ENCODE results near the gene MUC5B.

MUC5B gene

DNA sequence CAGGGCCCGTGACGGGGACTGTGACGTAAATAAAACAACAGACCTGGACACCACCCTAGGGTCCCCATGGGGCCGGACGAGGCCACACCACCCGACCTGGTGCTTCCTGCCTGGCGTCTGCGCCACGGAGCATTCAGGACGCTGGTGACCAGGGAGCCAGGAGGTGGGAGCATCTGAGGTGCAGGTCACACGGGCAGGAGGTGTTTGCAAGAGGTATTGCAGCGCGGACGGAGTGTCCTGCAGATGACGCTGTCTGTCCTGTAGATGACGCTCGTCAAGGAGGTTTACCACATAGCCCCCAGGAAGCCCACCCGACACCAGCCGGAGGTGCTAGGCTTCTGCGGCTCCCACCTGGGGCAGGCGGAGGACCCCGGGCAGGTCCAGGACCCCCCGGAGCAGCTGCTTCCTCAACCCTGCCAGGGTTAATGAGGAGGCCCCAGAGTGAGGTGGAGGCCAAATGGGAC is 986 bp upstream of the MUC5B start:
- DNase-seq, result no peak

DNA sequence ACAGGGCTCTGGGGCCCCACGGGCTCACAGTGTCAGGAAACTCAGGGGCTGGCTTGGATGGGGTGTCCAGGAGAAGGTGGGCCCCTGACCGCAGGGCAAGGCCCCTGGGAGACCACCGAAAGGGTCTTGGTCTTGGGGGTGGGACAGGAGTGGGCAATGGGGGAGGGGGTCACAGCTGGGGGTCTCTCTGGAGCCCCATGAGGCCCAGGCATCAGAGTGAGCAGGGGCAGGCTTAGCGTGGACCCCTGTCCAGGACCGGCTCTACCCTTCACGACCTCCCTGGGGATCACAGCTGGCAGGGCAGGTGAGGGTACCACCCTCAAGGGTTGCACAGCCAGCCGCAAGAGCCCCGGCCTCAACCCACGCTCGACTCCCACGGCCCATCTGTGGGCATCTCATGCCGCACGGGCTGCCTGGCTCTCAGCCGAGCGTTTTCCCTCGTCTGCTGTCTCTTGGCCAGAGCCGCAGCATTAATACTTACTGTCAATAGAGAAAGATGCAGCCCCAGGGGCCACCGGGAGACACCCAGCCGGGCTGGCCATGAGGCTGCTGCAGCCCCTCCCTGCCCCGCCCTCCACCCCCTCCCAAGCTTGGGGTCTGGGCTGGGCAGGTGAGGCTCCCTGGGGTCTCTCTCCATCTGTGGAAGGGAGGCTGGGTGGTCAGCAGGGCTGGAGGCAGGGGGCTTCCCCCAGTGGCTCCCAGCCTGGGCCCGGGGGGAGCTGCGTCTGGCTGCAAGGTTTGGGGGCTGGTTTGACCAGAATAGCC is 662 bp downstream of the MUC5B start:
- no peak for DNase-seq

- no peak for DNase-seq
Observed at GRCh38 chr11:1224111-1224490, 1.2 kb downstream of the MUC5B start.

DNA sequence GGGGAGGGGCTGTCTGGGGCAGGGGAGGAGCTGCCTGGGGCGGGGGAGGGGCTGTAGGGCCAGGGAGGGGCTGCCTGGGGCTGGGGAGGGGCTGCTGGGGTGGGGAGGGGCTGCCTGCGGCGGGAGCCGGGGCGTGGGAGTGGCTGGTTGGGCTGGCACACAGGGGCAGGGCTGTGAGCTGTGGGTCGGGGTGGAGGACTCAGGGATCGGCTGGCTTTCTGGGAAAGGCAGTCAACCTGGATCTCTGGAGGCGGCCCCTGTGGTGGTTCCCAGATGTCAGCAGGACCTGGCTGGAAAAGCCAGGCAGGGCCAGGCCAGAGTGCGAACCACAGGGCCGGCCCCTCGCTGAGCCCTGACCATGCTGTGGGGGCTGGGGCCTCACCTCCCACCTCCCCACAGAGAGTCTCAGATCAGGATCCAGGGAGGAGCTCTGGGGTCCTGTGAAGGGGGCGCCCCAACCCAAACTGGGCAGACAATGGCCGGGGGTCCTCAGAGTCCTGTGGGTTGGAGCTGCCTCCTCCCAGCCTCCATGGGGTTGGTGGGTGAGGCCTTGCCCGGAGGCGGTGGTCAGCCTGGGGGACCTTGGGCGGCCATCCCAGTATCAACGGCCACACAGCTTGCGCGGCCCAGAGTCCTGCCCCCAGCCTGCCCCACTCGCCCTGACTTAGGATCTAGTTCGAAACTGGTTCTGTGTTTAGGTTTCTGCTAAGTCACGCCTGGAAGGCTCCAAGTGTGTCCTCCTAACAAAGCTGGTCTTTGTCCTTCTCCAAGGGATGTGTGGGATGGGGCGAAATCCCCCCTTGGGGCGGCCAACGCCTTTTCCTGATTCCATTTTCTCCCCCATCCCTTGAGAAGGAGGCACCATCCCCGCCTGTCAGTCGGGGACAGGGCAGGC is 1.9 kb downstream of the MUC5B start:
- no peak for DNase-seq

DNA sequence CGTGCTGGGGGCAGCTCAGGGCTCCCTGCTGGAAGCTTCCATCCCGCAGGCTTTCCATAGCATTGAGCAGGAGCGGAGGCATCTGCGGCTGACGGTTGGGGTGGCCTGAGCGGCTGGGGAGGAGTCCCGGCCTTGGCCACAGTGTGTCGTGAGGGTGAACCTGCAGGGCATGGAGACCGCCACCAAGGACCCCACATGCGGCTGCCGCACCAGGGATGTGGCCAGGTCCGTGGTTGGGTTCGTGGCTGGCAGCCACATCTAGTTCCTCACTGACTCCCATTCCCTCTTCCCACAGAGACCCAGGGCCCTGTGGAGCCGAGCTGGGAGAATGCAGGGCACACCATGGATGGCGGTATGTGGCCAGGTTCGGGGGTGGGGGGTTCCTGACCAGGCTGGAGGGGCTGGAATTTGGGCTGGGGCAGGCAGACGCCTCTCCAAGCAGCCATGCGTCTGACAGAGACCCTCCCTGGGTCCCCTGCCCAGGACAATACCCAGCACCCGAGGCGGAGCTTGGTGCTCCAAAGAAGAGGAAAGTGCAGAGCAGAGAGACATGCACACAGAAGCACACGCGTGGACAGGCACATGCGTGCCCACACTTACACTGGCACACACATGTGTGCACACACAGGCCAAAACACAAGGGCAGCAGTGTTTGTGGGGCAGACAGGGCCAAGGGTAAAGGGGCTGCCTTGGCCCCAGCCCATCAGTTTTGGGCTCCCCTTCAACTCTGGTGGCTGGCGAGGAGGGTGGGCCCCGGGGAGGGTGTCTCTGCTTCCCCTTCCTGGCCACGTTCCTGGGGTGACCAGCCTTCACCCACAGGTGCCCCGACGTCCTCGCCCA is 2.7 kb downstream of the MUC5B start:
- no peak for DNase-seq

DNA sequence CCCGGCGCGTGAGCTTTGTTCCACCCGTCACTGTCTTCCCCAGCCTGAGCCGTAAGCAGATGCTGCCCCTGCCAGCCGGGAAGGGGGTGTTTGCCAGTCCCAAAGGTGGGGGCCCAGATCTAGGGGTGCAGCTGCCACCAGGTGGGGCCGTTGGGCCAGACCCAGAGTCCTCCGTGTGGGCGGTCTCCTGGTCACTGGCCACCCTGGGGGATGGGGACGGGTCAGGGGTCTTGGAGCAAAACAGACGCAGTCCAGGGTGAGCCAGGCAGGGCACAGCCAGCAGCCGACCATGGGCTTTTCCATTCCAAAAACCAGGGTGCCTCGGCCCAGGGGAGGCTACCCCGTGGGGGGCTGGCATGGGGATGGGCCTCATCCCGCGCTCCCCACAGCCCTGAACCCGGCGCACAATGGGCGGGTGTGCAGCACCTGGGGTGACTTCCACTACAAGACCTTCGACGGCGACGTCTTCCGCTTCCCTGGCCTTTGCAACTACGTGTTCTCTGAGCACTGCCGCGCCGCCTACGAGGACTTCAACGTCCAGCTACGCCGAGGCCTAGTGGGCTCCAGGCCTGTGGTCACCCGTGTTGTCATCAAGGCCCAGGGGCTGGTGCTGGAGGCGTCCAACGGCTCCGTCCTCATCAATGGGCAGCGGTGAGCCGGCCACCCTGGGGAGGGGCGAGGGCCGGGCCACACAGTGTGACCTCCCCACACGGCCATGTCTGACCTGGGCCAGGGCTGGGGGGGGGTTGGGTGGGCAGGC is 3.5 kb downstream of the MUC5B start:
- no peak for DNase-seq

DNA sequence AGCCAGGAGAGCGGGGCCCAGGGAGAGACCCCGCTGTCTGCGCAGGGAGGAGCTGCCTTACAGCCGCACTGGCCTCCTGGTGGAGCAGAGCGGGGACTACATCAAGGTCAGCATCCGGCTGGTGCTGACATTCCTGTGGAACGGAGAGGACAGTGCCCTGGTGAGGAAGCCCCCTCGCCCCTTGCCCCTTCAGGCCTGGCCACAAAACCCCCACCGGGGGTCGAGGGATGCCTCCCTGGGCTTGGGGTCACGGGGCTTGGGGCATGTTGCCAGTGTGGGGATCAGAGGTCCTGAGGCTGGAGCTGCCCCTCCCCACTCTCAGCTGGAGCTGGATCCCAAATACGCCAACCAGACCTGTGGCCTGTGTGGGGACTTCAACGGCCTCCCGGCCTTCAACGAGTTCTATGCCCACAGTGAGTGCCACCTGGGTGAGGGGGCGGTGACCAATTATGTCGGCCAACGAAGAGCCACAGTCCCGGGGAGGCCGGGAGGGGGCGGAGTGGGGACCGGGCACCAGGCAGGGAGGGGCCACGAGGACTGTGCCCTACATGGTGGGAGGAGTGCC is 4.2 kb downstream of the MUC5B start:
- no peak for DNase-seq

DNA sequence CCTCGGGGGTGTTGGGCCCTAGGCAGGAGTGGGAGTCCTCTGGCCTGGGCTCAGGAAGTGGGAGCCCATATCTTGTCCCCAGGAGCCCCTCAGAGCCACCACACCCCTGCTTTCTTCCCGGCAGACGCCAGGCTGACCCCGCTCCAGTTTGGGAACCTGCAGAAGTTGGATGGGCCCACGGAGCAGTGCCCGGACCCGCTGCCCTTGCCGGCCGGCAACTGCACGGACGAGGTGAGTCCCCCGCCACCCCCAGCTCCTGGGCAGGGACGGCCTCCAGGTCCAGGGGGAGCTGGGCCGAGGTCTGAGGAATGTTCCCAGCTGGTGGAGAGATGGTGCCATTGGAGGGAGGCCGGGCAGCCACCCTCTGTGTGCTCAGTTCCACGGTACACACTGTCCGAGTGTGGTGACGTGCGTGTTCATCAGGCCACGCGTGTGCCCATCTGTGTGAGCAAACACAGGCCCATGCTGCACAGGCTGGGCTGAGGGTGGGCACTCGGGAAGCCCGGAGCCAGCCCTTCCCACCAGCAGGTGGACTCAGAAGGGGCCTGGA is 4.8 kb downstream of the MUC5B start:
- no peak for DNase-seq

- DNase-seq, result no peak
Observed at GRCh38 chr11:1228101-1228821, 5.4 kb downstream of the MUC5B start.

DNA sequence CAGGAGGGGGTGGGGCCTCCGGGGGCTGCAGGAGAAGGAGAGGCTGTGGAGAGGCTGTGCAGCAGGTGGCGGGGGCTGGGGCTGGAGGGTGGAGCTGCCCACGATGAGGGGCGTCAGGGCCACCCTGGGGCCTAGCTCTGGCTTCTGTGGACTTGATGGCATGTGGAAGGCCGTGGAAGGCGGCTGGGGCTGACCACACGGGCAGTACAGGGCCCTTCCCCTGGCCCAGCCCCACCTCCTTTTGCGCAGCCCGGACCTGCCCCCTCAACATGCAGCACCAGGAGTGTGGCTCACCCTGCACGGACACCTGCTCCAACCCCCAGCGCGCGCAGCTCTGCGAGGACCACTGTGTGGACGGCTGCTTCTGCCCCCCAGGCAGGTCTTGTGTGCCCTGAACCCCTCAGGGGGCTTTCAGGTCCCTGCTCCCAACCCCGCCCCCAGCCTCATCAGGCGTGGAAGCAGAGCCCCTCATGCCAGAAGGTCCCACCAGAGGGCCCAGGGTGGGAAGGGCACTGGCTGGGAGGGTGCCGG is 6.1 kb downstream of the MUC5B start:
- DNase-seq, result no peak

GRCh38 chr11:1229471-1230120 is 6.7 kb downstream of the MUC5B start:
- DNase-seq, result no peak

GRCh38 chr11:1230121-1230455 is 7.2 kb downstream of the MUC5B start:
- no peak for DNase-seq

DNA sequence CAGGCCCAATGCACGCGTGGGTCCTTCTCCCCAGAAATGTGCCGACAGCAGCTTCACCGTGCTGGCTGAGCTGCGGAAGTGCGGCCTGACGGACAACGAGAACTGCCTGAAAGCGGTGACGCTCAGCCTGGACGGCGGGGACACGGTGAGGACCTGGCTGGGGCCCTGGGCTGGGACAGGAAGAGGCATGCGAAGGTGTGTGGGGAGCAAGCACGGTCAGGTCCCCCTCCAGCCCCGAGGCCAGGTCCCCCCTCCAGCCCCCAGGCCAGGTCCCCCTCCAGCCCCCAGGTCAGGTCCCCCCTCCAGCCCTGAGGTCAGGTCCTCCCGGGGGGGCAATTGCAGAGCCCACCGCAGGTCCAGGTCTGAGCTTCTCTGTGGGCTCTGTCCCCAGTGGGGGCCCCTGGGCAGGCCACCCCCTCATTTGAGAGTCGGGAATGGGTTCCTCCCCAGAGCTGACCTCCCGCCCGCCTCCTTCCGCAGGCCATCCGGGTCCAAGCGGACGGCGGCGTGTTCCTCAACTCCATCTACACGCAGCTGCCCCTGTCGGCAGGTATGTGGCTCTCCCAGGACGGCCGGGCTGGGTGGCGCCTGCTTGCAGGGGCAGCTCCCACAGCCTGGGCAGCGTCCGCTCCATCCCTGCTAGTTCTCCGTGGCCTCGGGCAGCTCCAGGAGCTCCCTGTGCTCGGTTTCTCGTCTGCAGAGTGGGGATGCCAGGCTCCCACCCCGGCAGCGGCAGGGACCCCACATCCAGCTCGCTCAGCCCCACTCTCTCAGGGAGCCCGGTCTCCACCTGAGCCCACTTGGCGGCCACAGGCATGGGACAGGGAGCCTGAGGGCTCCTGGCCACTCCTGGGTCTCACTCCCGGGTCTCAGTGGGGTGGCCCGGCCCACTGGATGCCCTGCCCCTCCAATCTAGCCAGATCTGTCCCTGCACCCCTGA is 7.9 kb downstream of the MUC5B start:
- DNase-seq, result no peak

- DNase-seq, result no peak
Observed at GRCh38 chr11:1231396-1232020, 8.6 kb downstream of the MUC5B start.

DNA sequence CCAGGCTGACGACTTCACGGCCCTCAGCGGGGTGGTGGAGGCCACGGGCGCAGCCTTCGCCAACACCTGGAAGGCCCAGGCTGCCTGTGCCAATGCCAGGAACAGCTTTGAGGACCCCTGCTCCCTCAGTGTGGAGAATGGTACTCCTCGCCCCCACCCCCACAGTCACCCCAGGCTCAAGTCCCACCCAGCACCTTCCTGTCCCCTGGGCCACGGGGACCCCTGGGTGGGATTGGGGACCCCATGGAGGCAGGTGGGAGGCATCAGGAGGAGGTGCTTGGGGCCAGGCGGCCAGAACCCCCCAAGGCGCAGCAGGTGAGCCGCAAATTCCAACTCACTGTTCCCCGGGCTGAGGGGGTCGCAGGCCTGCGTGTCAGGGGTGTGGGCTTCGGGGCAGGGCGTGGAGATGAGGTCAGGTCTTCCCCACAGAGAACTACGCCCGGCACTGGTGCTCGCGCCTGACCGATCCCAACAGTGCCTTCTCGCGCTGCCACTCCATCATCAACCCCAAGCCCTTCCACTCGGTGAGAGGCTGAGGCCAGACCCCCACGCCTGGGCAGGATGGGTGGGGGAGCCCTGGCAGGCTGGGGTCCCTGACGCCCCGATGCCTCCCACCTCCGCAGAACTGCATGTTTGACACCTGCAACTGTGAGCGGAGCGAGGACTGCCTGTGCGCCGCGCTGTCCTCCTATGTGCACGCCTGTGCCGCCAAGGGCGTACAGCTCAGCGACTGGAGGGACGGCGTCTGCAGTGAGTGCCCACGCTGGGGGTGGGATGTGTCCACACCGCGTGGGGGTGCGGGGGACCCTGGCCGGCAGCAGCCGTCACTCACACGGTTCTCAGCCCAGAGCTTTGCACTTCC is 9.4 kb downstream of the MUC5B start:
- DNase-seq, result no peak

DNA sequence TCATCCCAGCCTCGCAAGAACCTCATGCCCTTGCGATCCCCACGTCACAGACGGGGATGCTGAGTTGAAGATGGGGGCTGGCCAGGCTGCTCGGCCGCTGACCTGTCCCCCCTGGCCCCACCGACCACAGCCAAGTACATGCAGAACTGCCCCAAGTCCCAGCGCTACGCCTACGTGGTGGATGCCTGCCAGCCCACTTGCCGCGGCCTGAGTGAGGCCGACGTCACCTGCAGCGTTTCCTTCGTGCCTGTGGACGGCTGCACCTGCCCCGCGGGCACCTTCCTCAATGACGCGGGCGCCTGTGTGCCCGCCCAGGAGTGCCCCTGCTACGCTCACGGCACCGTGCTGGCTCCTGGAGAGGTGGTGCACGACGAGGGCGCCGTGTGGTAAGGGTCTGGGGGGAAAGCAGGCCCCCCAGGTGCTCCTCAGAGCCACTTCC is 10.0 kb downstream of the MUC5B start:
- no peak for DNase-seq

GRCh38 chr11:1233351-1234053 is 10.6 kb downstream of the MUC5B start:
- no peak for DNase-seq
